Cerebellar nuclear complex (tissue), 1 donor: ENCODE measurements around the gene ALDH1A2.
"Not testable (repeated sequence)": the region's sequence is repeated elsewhere in the genome, so short reads cannot be mapped to it uniquely, and the experiment has no call there.

Source experiments
- DNase-seq, 2 experiments: peaks; one replicate each; lab custom pipeline; 2025; lab: John Stamatoyannopoulos, UW

The ALDH1A2 gene

DNA sequence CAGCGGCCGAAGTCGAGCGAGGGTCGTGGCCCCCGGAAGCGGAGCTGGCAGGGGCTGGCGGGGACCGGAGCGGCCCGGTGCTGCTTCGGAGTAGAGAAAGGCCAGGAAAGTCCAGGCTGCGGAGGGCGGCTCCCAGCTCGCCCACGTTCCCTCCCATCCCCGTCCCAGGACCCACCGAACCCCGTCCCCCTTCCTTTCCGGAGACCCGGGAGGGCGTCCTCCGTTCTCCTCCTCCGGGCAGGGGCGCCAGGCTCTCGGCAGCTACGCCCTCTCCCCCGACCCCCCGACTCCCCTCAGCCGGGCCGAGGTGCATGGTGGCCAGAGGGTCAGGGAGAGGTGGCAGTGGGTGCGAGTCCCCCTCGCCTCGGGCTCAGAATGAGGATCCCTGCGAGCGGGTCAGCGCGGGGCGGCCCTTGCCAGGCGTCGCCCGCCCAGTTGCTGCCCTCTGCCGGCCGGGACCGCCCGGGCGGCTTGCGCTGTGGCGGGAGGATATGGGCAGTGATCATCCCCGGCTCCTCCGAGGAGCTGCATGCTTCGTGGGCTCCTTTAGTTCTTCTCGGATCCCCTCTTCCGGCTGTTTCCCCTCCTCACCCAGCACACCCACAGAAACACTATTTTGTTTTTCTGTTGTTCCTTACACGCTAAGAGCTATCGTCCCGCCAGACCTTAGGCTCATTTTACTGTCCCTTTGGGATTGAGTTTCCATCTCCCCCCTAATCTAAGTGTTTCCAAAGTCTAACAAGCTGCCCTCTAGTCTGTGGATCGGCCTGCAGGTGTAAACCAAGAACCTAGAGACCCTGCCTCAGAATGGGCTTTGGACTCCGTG is 744 bp upstream of the ALDH1A2 start:
- DNase-seq = no peak

DNA sequence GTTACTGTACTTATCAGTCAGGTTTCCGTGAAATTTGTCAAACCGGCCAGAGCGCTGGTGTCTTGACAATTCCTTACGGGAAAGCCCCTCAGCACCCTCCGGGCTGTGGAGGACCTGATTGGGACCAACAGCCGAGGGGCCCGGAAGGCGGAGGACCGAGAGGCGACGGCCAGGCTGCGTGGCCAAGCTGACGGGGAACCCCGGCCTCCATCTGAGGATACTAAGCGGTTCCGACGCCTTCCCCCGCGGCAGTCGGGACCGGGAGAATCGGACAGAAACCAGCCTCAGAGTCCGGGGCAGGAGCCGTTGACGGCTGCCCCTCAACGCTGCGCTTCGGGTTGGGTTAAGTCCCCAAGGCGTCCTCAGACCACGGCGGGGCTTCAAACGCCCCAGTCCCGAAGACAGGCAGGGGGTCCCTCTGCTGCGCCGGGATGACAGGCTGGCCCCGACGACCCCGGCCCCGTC is 499 bp downstream of the ALDH1A2 start:
- DNase-seq = no peak

DNA sequence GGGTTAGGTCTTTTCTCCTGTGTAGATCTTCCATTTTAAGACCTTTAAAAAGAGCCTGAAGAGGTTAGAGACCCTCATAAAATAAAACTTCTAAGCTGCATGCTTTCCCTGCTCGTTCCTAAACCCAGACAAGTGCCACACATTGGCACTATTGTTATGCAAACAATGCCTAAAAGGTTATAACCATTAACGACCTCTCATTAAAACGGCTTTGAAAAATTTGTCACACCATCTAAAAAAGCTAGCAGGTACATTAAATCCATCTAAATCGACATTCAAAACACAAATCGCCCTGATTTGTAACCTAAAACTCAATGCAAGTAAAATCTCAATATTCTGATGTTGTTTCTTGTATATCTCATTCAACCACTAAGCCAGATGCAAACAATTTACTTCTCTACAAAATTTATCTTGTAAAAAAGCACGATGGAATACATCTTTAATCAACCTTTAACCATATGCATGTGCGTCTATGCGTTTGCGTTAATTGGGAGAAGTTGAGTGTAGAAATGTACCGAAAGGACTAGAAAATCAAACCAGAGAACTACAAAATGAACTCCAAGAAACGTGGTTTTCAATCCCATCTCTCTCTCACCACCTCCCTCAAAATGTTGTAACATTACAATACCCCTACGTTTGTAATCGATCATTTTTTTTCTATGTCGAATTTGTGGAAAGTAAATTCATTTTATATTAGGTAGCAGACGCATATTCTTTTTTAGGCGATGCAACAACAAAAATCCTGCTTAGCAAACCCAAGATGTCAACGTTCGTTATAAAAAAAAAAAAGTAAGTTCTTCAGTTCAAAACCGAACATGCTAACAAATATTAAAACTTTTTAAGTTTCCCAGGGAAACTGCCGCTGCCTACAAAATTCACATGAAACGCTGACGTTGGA is 1.2 kb downstream of the ALDH1A2 start:
- DNase-seq = no peak

DNA sequence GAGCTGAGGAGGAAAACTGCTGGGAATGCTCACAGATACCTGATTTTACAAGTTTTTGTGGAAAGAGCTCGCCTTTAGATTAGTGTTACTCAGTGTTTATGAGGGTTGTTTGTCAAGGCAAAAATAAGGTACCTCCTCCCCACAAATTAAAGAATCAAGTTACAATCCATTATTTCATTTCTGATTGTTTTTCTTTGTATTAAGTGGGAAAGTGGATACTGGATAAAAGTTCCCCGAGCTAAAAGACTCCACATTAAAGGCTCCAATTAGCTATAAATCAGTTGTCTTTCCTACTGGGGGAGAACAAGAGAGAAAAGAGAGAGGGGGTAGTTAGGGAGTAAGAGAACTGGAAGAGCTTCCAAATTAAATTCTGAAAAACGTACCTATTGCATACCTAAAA is 1.9 kb downstream of the ALDH1A2 start:
- no peak for DNase-seq

DNA sequence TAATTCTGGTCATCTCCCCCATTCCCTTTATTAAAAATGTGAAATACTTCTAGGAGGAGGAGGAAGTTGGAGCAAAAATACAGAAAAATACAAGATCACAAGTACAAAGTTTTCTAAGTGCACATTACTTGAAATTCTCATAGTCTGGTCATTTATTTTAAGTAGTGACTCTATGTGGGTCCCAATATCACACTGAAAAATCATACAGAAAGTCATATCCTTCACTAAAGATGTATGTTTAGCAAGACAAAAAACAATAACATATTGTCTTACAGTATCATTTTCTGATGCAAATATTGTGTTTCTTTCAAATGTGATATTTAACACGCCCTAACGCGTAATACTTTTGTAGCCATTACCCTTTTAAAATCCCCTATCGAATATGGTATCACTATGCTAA is 2.5 kb downstream of the ALDH1A2 start:
- no peak for DNase-seq

DNA sequence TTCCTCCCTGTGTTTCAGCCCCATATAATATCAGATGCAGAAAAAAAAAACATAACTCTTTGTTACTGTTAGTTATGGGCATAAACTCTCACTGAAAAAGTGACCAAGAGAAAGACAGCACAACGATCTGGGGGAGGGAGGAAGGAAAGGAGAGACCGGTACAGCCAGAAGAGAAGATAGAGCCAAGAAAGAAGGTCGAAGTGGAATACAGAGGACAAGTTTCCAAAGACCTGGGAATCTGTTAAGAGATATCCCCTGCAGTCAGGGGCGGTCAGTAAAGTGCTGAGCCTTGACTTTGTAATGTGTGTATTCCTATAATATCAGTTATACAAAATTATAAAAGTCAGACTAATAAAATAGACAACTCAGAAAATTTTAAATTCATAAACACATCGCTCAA is 3.3 kb downstream of the ALDH1A2 start:
- DNase-seq = no peak

DNA sequence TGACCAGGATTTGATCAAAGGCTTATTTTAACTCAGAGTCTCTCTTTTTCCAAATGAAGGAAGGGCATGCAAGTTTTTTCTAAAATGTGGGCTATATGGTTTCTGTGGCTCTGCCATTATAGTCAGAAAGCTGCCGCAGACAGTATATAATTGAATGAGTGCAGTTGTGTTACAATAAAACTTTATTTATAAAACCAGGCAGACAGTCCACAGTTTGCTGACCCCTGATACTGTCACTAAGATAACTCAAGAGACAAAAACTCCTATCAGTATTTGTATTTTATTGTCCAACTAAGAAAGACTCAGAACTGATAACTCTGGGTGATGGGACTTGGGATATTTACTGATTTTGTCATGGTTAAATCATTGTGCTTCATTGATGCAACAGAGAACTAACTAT is 4.9 kb downstream of the ALDH1A2 start:
- no peak for DNase-seq

DNA sequence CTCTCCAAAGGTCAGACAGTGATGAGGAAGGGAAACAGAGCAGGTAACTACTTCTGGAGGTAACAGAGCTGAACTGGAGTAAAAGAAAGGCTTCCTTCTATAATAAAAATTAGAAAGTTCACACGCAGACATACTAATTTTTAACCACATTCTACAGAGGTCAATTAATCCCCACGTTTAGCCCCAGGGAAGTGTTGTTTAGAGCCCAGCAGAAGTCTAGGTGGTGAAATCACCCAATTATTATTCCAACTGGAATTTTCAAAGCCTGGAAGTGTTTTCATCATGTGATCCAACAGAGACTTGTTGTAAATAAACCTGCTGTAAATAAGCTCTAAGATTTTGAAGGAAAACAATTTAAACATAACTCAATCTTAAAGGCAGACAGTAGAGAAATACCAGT is 6.8 kb downstream of the ALDH1A2 start:
- no peak for DNase-seq

DNA sequence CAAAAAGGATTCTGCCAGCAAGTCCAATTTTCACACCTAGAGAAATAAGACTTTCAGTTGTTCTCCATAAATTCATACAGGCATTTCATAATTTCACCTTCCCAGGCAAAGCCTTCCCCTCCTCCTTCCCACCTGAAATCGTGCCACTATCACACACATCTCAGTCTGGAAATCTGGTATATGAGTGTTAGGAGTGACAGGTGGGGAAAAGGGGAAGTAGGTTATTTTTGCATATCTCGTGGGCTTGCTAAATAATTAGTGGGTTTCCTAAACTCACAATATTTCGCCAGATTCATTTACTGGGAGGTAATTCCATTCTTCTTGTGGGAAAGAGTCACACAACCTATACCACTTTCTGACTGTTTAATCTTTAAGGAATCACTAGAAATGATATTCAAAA is 7.4 kb downstream of the ALDH1A2 start:
- DNase-seq = no peak

DNA sequence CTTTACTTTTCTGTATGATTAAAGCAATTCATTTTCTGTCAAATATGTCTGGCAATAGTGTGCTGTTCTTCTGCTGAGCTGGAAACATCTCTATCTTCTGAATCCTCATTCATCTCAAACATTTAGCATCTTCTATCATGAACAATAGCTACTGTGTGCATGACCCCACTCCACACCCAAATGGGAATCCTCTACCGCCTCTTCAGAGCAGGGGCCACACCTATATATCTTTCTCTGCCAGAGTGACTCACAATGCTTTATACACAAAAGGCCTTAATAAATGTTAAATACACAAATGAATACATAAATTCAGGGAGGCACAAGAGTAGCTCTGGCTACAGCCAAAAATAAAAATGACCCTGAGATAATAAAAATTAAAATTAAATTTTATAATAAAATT is 8.0 kb downstream of the ALDH1A2 start:
- no peak for DNase-seq

DNA sequence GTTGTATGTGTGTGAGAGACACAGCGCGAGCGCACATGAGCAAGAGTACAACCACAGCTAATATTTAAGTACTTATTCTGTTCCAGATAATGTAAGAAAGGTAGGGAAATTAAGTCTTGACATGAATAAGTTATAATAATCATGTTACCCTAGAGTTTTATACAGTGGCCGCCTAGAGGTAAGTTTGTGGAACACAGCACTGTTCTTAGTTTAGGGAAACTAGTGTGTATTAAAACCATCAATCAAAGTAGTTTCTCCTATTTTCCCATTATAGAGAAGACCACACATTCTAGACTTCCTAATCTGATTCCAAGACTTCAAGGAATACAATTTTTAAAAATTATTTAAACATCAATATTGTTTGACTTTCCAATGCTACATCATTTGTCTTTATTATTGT is 9.5 kb downstream of the ALDH1A2 start:
- DNase-seq = no peak

DNA sequence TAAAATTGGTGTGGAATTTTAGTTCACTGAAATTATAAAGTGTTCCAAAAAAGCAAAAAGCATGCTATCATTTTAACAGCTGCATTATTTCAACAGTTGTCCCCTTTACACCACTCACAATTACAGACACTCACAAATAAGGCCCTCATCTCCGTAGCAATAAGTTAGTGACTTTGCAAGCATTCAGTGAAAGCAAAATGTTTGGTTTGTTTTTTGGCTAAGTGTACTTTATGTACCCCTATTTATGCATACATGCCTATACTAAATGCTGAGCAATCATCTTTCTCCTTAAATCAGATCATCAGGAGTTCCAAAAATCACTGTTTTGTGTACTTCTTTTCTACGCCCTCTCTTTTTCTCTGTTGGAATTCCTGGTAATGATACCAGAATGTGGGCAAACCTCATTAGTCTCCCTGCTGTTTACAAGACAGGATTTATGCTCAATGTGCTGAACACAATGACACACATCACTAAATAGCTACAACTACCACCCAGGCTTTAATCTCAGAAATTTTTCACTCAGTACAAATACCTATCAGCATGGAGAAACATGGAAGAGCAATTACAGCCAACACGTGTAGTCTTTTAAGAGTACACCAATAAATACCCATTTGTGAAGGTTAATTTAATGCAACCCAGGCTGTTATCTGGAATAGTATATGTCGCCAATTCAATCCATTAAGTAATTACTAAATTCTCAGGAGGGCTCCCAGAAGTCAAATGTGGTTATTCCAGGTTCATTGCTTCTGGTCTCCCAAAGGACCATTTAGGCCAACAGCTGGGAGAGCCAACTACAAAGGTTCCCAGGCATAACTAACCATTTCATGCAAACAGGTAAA is 12.0 kb downstream of the ALDH1A2 start:
- DNase-seq = no peak

DNA sequence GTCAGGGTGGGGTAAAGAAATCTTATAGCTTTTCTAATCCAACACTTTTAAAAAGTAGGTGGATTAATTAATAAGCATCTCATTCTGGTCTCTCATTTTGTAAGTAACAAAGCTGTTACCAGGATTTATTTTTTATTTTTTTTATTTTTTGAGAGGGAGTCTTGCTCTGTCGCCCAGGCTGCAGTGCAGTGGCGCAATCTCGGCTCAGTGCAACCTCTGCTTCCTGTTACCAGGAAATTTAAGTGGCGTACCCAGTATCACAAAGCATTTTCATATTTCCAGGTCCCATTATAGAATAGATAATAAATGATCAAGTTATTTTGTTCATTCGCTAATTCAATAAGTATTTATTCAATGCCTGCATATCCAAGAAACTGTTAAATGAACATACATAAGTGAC is 13.2 kb downstream of the ALDH1A2 start:
- DNase-seq = no peak

DNA sequence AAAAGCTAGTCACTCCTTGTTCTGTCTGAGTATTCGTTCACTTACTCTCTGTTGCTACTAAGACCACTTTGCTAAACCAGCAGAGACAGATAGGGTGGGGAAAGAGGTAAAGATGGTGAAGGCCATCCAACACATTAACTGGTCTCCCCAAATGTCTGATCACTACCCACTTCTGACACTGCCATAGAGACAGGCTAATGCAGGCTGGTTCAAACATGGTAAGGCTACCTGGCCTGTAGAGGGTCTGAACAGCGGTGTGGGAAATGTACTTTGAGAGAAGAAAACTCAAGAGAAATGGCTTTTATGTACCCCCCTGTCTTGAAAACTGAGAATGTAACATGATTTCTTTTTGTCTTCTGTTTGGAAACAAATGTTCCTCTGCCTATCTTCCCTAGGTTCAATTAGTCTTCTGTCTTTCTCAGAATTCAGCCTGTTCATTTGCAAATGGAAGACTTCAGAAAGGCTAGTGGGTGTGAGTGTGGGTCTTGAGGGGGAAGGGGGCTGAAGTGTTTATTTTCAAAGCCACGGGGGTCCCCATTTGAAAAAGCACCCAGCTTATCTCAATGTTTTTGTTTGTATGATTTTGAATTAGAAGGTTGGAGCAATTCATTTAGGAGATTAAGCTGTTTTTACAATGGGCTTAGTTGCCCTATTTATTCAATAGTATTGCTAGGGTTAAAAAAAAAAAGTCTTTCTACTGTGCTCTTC is 15.8 kb downstream of the ALDH1A2 start:
- DNase-seq = no peak

DNA sequence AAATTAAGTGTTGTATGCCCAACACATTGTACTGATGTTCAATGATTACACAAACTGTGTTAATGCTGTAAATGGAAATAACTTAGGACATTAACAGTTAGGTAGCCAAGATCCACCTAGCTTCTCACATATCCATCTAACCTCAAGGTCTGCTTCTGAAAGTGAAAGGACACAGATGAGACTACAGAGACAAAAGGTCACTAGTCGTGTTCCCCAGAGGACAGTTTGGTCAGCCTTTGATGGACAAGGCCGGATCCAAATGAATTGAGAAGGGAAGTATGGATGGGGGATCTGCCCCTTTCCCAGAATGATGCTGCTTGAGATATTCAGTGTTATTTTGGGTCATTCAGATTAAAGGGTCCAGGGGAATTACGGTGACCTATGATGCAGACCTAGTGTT is 17.2 kb downstream of the ALDH1A2 start:
- no peak for DNase-seq

DNA sequence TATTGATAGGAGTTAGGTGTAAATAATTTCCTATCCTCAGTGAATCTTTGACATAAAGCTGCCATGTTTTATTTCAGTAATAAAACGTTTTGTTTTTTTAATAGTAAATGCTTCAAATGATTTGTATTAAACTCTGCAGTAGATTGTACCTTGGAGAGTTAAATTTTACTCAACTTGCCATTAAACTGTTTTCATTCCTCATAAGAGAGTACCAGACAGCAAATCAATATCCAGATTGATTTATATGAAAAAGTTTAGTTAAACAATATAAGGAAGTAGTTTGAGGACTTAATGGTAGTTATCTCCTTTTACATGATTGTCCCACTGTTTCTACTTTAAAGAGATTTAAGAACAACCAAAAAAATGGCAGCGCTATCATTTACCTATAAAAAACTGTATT is 18.4 kb downstream of the ALDH1A2 start:
- no peak for DNase-seq

DNA sequence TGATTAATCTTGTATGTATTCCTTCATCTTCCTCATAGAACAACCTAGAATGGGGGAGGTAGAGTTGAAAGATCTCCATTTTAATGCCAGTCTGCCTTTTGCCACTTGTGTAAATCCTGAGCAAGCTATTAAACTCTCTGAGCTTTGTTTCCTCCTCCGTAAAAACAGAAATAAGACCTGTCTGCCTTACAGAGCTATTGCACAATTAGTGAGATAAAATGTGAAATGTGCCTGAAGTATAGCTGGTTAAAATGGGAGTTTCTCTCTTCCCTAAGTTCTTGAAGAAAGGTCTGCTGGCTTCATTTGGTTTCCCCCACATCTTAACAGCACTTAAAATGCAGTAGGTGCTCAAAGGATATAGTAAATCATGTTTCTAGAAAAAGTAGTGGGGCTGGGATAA is 19.0 kb downstream of the ALDH1A2 start:
- no peak for DNase-seq

DNA sequence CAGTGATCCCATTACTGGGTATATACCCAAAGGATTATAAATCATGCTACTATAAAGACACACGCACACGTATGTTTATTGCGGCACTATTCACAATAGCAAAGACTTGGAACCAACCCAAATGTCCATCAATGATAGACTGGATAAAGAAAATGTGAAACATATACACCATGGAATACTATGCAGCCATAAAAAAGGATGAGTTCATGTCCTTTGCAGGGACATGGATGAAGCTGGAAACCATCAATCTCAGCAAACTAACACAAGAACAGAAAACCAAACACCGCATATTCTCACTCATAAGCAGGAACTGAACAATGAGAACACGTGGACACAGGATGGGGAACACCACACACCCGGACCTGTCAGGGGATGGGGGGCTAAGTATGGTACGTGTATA is 20.1 kb downstream of the ALDH1A2 start:
- not testable (repeated sequence) for DNase-seq

DNA sequence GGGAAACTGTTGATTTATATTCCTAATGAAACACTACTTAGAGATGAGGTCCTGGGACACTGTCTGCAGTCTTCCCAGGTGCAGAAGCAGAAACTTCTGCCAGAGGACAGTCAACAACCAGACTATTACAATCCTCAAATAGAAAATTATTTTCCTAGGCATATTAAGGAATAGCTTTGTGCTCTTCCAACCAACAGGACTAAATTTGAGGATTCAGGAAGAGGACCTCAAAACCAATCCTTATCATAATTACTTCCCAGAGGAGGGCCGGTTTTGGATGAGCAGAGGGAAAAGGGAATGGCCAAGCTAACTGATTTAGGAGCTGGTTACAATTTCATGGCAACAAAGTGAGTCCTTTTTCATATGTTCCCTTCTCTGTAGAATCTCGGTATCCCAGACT is 21.0 kb downstream of the ALDH1A2 start:
- DNase-seq = no peak

DNA sequence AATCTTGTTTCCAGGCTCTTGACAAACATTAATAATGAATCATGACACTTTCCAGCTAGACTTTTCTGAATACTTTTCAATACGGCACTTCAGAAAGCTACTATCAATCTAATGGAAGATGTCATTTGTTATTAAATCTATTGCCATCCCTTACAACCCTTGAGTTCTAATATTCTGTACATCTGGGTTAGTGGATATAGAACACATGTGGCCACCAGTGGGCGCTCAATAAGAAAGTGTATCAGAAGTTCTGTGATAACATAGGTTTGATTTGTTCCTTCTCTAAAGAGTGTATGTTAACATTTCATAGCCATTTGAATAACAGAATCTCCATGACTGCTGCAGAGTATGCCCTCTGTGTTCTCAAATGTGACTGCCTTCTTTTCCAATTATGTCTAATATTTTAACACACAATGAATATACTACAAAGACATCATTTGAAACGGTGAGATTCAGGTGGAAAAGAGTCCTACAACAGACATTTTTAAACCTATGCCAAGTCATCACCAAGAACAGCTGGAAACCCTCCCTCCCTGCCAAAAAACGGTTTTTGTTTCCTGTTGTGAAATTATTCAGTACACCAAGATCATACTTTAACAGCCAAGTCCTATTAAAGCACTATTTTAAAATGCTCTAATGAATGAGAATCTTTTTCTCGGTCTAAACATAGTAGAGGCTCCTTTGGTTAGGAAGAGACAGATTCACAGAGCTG is 22.2 kb downstream of the ALDH1A2 start:
- no peak for DNase-seq

DNA sequence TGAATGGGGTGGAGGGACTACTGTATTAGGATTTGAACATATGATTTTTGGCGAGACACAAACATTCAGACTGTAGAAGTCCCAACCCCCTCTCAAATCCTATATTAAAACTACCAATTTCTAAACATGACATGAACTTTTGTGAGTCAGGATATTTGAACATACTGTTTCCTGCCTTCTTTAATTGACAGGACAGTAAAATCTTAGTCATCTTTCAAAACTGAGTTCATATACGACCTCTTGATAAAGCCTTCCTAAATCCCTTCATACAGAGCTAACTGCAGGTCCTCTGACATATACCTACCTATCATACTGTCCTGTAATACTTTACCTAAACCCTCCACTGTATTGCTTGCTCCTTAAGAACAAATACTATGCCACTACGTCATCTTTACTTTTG is 23.5 kb downstream of the ALDH1A2 start:
- DNase-seq = no peak
